MM.1S (cell line): ENCODE measurements around the gene CLEC16A.

ENCODE experiments used
- DNase-seq: peaks from one replicate; pipeline ENCODE4 v3.0.0-alpha.2; 2015
- H2AFZ ChIP-seq: fragments of 300-600 bp; sonication (generic); 2 replicates; pipeline ENCODE4 v1.6.0; 2016; ENCODE audit warnings: antibody characterized with exemption, low read length
- H3F3A ChIP-seq: fragments of 300-600 bp; sonication (generic); 2 replicates; pipeline ENCODE4 v1.6.1; 2016; ENCODE audit warnings: mild to moderate bottlenecking, antibody characterized with exemption, low read length, moderate library complexity, mixed read lengths; ENCODE audit not compliant: insufficient read depth
- H3K27ac ChIP-seq: fragments of 300-600 bp; sonication (generic); 2 replicates; pipeline ENCODE4 v1.5.1; 2016; ENCODE audit warnings: mild to moderate bottlenecking, low read length
- H3K27me3 ChIP-seq: fragments of 300-600 bp; sonication (generic); replicated peaks from 2 replicates; pipeline ENCODE4 v1.6.0; 2016; ENCODE audit warnings: low read length; ENCODE audit not compliant: insufficient read depth
- H3K36me3 ChIP-seq: fragments of 300-600 bp; sonication (generic); replicated peaks from 2 replicates; pipeline ENCODE4 v1.6.1; 2016; ENCODE audit warnings: mild to moderate bottlenecking, low read length, mixed read lengths; ENCODE audit not compliant: insufficient read depth
- H3K4me1 ChIP-seq: fragments of 300-600 bp; sonication (generic); 2 replicates; pipeline ENCODE4 v1.6.1; 2016; ENCODE audit warnings: low read length, mixed read lengths
- H3K4me2 ChIP-seq: fragments of 300-600 bp; sonication (generic); 2 replicates; pipeline ENCODE4 v1.6.0; 2016; ENCODE audit warnings: low read depth, low read length
- H3K4me3 ChIP-seq: fragments of 300-600 bp; sonication (generic); 2 replicates; pipeline ENCODE4 v1.5.1; 2016; ENCODE audit warnings: low read length, mixed read lengths
- H3K79me2 ChIP-seq: fragments of 300-600 bp; sonication (generic); 2 replicates; pipeline ENCODE4 v1.6.1; 2016; ENCODE audit warnings: mixed run types, low read length, mixed read lengths
- H3K9ac ChIP-seq: fragments of 300-600 bp; sonication (generic); 2 replicates; pipeline ENCODE4 v1.6.1; 2016; ENCODE audit warnings: low read length, mixed read lengths
- H3K9me2 ChIP-seq: fragments of 300-600 bp; sonication (generic); replicated peaks from 2 replicates; pipeline ENCODE4 v1.6.1; 2016; ENCODE audit warnings: mild to moderate bottlenecking, low read length, mixed read lengths; ENCODE audit not compliant: insufficient read depth
- H3K9me3 ChIP-seq: fragments of 300-600 bp; sonication (generic); replicated peaks from 2 replicates; pipeline ENCODE4 v1.6.1; 2016; ENCODE audit warnings: mild to moderate bottlenecking, low read length, mixed read lengths; ENCODE audit not compliant: insufficient read depth
- H4K20me1 ChIP-seq: fragments of 300-600 bp; sonication (generic); 2 replicates; pipeline ENCODE4 v1.6.1; 2016; ENCODE audit warnings: mild to moderate bottlenecking, low read length, moderate library complexity, mixed read lengths; ENCODE audit not compliant: insufficient read depth
- EZH2 ChIP-seq: fragments of 300-600 bp; sonication (generic); optimal IDR thresholded peaks from 2 replicates; pipeline ENCODE3; 2017; ENCODE audit warnings: low read depth, mild to moderate bottlenecking, antibody characterized with exemption, low read length, mixed read lengths
- EZH2phosphoT487 ChIP-seq: fragments of 300-600 bp; sonication (generic); IDR thresholded peaks from 2 replicates; pipeline ENCODE4 v1.6.1; 2018; ENCODE audit warnings: antibody characterized with exemption, low read length
- TF ChIP-seq, protein P1 (sequence below): fragments of 300-600 bp; sonication (generic); IDR thresholded peaks from 2 replicates; pipeline ENCODE4 v1.5.1; 2016; ENCODE audit warnings: antibody characterized with exemption, low read length, mixed read lengths

CLEC16A gene

GRCh38 chr16:11224894-11225676 lies 280.7 kb downstream of the CLEC16A start:
- no peaks in the 10 kb centered on the region for H3K79me2 ChIP-seq
- H3K27ac ChIP-seq = no peak overlapping the region
- peaks cover 6% of the 10 kb centered on the region; the same call in 1 of the 2 replicates for H3K27me3 ChIP-seq
- no peaks in the 10 kb centered on the region for H3K9me3 ChIP-seq
- no peaks in the 10 kb centered on the region for H3K36me3 ChIP-seq
- peak; percentile 79 for DNase-seq
- peaks cover 15% of the 10 kb centered on the region for H3K4me1 ChIP-seq
- no peaks in the 10 kb centered on the region for H3K9me2 ChIP-seq
- H3K4me3 ChIP-seq = peak overlapping the region; percentile 44
- H2AFZ ChIP-seq = peak overlapping the region; percentile 8; the same call in 1 of the 2 replicates
- H4K20me1 ChIP-seq = no peaks in the 10 kb centered on the region
- no peak overlapping the region for H3K9ac ChIP-seq
- no peaks in the 10 kb centered on the region for H3F3A ChIP-seq
- no peak for TF ChIP-seq EZH2phosphoT487
- TF ChIP-seq EZH2 = no peak
- TF ChIP-seq, protein P1, sequence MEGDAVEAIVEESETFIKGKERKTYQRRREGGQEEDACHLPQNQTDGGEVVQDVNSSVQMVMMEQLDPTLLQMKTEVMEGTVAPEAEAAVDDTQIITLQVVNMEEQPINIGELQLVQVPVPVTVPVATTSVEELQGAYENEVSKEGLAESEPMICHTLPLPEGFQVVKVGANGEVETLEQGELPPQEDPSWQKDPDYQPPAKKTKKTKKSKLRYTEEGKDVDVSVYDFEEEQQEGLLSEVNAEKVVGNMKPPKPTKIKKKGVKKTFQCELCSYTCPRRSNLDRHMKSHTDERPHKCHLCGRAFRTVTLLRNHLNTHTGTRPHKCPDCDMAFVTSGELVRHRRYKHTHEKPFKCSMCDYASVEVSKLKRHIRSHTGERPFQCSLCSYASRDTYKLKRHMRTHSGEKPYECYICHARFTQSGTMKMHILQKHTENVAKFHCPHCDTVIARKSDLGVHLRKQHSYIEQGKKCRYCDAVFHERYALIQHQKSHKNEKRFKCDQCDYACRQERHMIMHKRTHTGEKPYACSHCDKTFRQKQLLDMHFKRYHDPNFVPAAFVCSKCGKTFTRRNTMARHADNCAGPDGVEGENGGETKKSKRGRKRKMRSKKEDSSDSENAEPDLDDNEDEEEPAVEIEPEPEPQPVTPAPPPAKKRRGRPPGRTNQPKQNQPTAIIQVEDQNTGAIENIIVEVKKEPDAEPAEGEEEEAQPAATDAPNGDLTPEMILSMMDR = 0 out of 2 replicates have a peak, but pooled peaks have one; percentile 6
- peak overlapping the region; percentile 89 for H3K4me2 ChIP-seq

- Histone ChIP-seq H3K79me2 (no peaks in the 10 kb centered on the region), H3K36me3 (no peaks in the 10 kb centered on the region), H3K27me3 (peaks cover 6% of the 10 kb centered on the region; the same call in 1 of the 2 replicates), H2AFZ (peak overlapping the region; percentile 8; the same call in 1 of the 2 replicates), H3F3A (no peaks in the 10 kb centered on the region), H3K9ac (no peak overlapping the region), H4K20me1 (no peaks in the 10 kb centered on the region), H3K4me2 (peak overlapping the region; percentile 89), H3K27ac (no peak overlapping the region), H3K4me3 (peak overlapping the region; percentile 44), H3K4me1 (peaks cover 14% of the 10 kb centered on the region), H3K9me2 (no peaks in the 10 kb centered on the region), H3K9me3 (no peaks in the 10 kb centered on the region)
- DNase-seq = no peak
- no peak for TF ChIP-seq EZH2
- TF ChIP-seq, protein P1 = no peak
- TF ChIP-seq EZH2phosphoT487 = no peak
Measured at GRCh38 chr16:11225677-11226549, 281.5 kb downstream of the CLEC16A start.

- no peak overlapping the region for H3K27ac ChIP-seq
- no peaks in the 10 kb centered on the region for H3K9me3 ChIP-seq
- no peaks in the 10 kb centered on the region for H3F3A ChIP-seq
- no peaks in the 10 kb centered on the region for H3K79me2 ChIP-seq
- H3K36me3 ChIP-seq = no peaks in the 10 kb centered on the region
- no peak overlapping the region for H3K4me3 ChIP-seq
- no peak overlapping the region for H3K4me2 ChIP-seq
- no peak overlapping the region for H2AFZ ChIP-seq
- H3K9me2 ChIP-seq = no peaks in the 10 kb centered on the region
- peaks cover 18% of the 10 kb centered on the region for H3K4me1 ChIP-seq
- no peaks in the 10 kb centered on the region for H4K20me1 ChIP-seq
- H3K27me3 ChIP-seq = peaks cover 3% of the 10 kb centered on the region; the same call in 1 of the 2 replicates
- DNase-seq = no peak
- no peak for TF ChIP-seq EZH2
- TF ChIP-seq, protein P1 = no peak
- TF ChIP-seq EZH2phosphoT487 = no peak
- no peak overlapping the region for H3K9ac ChIP-seq
Measured at GRCh38 chr16:11229432-11229831, 285.1 kb downstream of the CLEC16A start.
